HCT116 (cell line): ENCODE measurements around the gene ICA1L. TPM values are rescaled to one million over a fixed set of nuclear protein-coding genes. Genes with fewer than 3 reads are reported as not detected.
A peak's percentile ranks its signal among the peaks of the same experiment; 100 is the strongest.

Experiments used
- ATAC-seq: fragments of 200-7000 bp; cut with Tn5 transposase; 2 replicates; pipeline ENCODE4 v1.9.1; 2020; ENCODE audit warnings: mild to moderate bottlenecking, moderate library complexity
- BruUV-seq: library from RNA; stranded (reverse); fragments of 400-500 nt; replicated peaks from 2 replicates; lab custom pipeline; 2021; lab: Mats Ljungman, UMichigan
- CTCF ChIA-PET: fragments of 300-600 bp; sonication (Branson Sonifier 250); formaldehyde crosslinking; loops from one replicate; lab custom pipeline; 2021; ENCODE audit warnings: antibody characterized with exemption; lab: Charles Lee
- POLR2A ChIA-PET: fragments of 300-600, 350-600 bp; sonication (Branson Sonifier 250); formaldehyde crosslinking; loops from one replicate; lab custom pipeline; 2021; ENCODE audit warnings: antibody characterized with exemption; lab: Charles Lee
- RAD21 ChIA-PET, 2 experiments: fragments of 300-600 bp; sonication (Branson Sonifier 250); formaldehyde crosslinking; loops; one replicate each; lab custom pipeline; 2023; ENCODE audit warnings: low total read pairs in 2 of 2; ENCODE audit not compliant: uncharacterized antibody in 2 of 2, unreplicated experiment in 2 of 2, low non-redundant PET in 1 of 2; lab: Charles Lee
- DNase-seq: peaks from one replicate; pipeline ENCODE4 v3.0.0-alpha.2; 2010; ENCODE audit warnings: low read depth, low spot score
- H2AFZ ChIP-seq: fragments of 200-600 bp; shearing (Covaris generic), sonication (generic); 2 replicates; pipeline ENCODE4 v1.6.1; 2017; ENCODE audit warnings: low read depth, mixed run types, mixed read lengths, antibody characterized with exemption, low read length; ENCODE audit not compliant: poor library complexity, severe bottlenecking
- H3K27ac ChIP-seq: 2 replicates; pipeline ENCODE4 v1.5.1; 2012; ENCODE audit warnings: low read depth, low read length
- H3K27me3 ChIP-seq: fragments of 200-600 bp; sonication (generic); 2 replicates; pipeline ENCODE4 v1.6.1; 2016; ENCODE audit warnings: mixed run types, low read length, mixed read lengths; ENCODE audit not compliant: insufficient read depth
- H3K36me3 ChIP-seq, 2 experiments: fragments of 200-500 bp in 1 of 2; fragments of 200-600 bp in 1 of 2; sonication (Bioruptor generic) in 1 of 2; sonication (generic) in 1 of 2; 2 replicates each; pipeline versions ENCODE4 v1.5.1 to v1.6.1; 2014 to 2016; ENCODE audit warnings: low read length in 2 of 2, inconsistent platforms in 1 of 2, mixed read lengths in 1 of 2, mixed run types in 1 of 2; ENCODE audit not compliant: insufficient read depth in 2 of 2, control insufficient read depth in 1 of 2
- H3K4me1 ChIP-seq, 2 experiments: fragments of 200-600 bp in 1 of 2; sonication (generic) in 1 of 2; 2 replicates each; pipeline versions ENCODE4 v1.5.1 to v1.6.1; 2012 to 2017; ENCODE audit warnings: low read length in 2 of 2, inconsistent platforms in 1 of 2, mild to moderate bottlenecking in 1 of 2, mixed read lengths in 1 of 2, mixed run types in 1 of 2, moderate library complexity in 1 of 2; ENCODE audit not compliant: insufficient read depth in 2 of 2, control insufficient read depth in 1 of 2
- H3K4me2 ChIP-seq: fragments of 200-600 bp; sonication (generic); 2 replicates; pipeline ENCODE4 v1.6.1; 2017; ENCODE audit warnings: mixed run types, low read length, mixed read lengths
- H3K4me3 ChIP-seq, 2 experiments: fragments of 200-600 bp in 1 of 2; sonication (generic) in 1 of 2; replicated peaks in 1 of 2; 2 replicates each; pipeline ENCODE4 v1.5.1; 2011 to 2016; ENCODE audit warnings: low read length in 2 of 2, control low read depth in 1 of 2, low read depth in 1 of 2, mild to moderate bottlenecking in 1 of 2, mixed read lengths in 1 of 2, mixed run types in 1 of 2
- H3K79me2 ChIP-seq: fragments of 200-600 bp; sonication (generic); 2 replicates; pipeline ENCODE4 v1.6.1; 2017; ENCODE audit warnings: mild to moderate bottlenecking, mixed run types, low read length, moderate library complexity, mixed read lengths; ENCODE audit not compliant: insufficient read depth
- H3K9ac ChIP-seq: fragments of 200-600 bp; sonication (generic); 2 replicates; pipeline ENCODE4 v1.6.1; 2016; ENCODE audit warnings: low read length, mixed read lengths
- H3K9me2 ChIP-seq: fragments of 200-600 bp; sonication (generic), shearing (Covaris generic); 2 replicates; pipeline ENCODE4 v1.6.1; 2017; ENCODE audit warnings: mixed run types, mild to moderate bottlenecking, moderate library complexity; ENCODE audit not compliant: insufficient read depth
- H3K9me3 ChIP-seq, 2 experiments: fragments of 200-500 bp in 1 of 2; fragments of 200-600 bp in 1 of 2; sonication (Bioruptor generic) in 1 of 2; sonication (generic) in 1 of 2; 2 replicates each; pipeline ENCODE4 v1.6.1; 2014 to 2017; ENCODE audit warnings: low read length in 2 of 2, mixed read lengths in 2 of 2, inconsistent platforms in 1 of 2, low read depth in 1 of 2, mild to moderate bottlenecking in 1 of 2, mixed run types in 1 of 2, moderate library complexity in 1 of 2; ENCODE audit not compliant: control insufficient read depth in 1 of 2, insufficient read depth in 1 of 2
- H4K20me1 ChIP-seq: fragments of 200-600 bp; sonication (generic), shearing (Covaris generic); 2 replicates; pipeline ENCODE4 v1.6.1; 2017; ENCODE audit warnings: mixed run types, mild to moderate bottlenecking, moderate library complexity; ENCODE audit not compliant: insufficient read depth
- EZH2 ChIP-seq: fragments of 200-600 bp; sonication (generic); IDR thresholded peaks from 2 replicates; pipeline ENCODE4 v1.6.1; 2017; ENCODE audit warnings: antibody characterized with exemption, mixed run types
- EZH2phosphoT487 ChIP-seq: fragments of 200-600 bp; IDR thresholded peaks from 2 replicates; pipeline ENCODE4 v1.6.1; 2018; ENCODE audit warnings: antibody characterized with exemption, borderline replicate concordance
- FOSL1 ChIP-seq: IDR thresholded peaks from 2 replicates; pipeline ENCODE4 v1.6.1; 2012; ENCODE audit warnings: low read depth
- MAX ChIP-seq: IDR thresholded peaks from 2 replicates; pipeline ENCODE4 v1.6.1; 2012
- REST ChIP-seq: IDR thresholded peaks from 2 replicates; pipeline ENCODE4 v1.6.1; 2012; ENCODE audit warnings: low read depth
- YY1 ChIP-seq: IDR thresholded peaks from 2 replicates; pipeline ENCODE4 v1.6.1; 2011; ENCODE audit warnings: low read length, low read depth, moderate library complexity, mild to moderate bottlenecking; ENCODE audit not compliant: insufficient replicate concordance; ENCODE audit errors: extremely low read depth
- ZFX ChIP-seq: fragments of 450-650 bp; IDR thresholded peaks from 2 replicates; pipeline ENCODE4 v1.6.1; 2017
- ZNF274 ChIP-seq: fragments of 200-500 bp; sonication (Bioruptor generic); IDR thresholded peaks from 2 replicates; pipeline ENCODE4 v1.6.1; 2014; ENCODE audit warnings: mild to moderate bottlenecking, low read depth, low read length, inconsistent platforms
- intact Hi-C: fragments of 100-400 bp; cut with micrococcal nuclease; formaldehyde crosslinking; loops from 2 replicates; pipeline ENCODE4 v1.10.0; 2022
- total RNA-seq: library from RNA; stranded (reverse); gene quantifications from one replicate; pipeline ENCODE4 v1.2.1, GENCODE V29; 2021; ENCODE audit not compliant: unreplicated experiment

The ICA1L gene
- total RNA-seq, 1 experiment from 2014 or later, result 2.5 TPM

GRCh38 chr2:202780514-202781021 is 91.0 kb downstream of the ICA1L start (continued):
- TF ChIP-seq REST, result no peak
- TF ChIP-seq EZH2, result no peak
- no peak for TF ChIP-seq ZFX
- TF ChIP-seq MAX, result peak; percentile 50; the same call in 1 of the 2 replicates
- TF ChIP-seq FOSL1, result peak; percentile 97
- no peak for TF ChIP-seq YY1
- no peak for TF ChIP-seq ZNF274
- TF ChIP-seq EZH2phosphoT487, result no peak
- TF ChIP-seq, all 23 proteins: peak for 11

GRCh38 chr2:202778217-202778616 is 93.3 kb downstream of the ICA1L start:
- Histone ChIP-seq H3K27me3 (no peaks in the 10 kb centered on the region), H3K4me3 (no peak overlapping the region), H3K4me1 (peaks cover 2 to 16% of the 10 kb centered on the region in 2 experiments; a peak in 3 of 4 replicates), H4K20me1 (no peaks in the 10 kb centered on the region), H3K27ac (no peak overlapping the region), H3K4me2 (no peak overlapping the region), H2AFZ (no peak overlapping the region), H3K79me2 (no peaks in the 10 kb centered on the region), H3K9me3 (no peaks in the 10 kb centered on the region), H3K9me2 (no peaks in the 10 kb centered on the region), H3K36me3 (no peaks in the 10 kb centered on the region), H3K9ac (no peak overlapping the region)
- TF ChIP-seq ZNF274, result no peak
- CTCF ChIA-PET, result no interaction called here
- POLR2A ChIA-PET, result no interaction called here
- RAD21 ChIA-PET, result no interaction called here
- ATAC-seq (no peak), DNase-seq (no peak)
- no TSS peak for BruUV-seq
- intact Hi-C loops, result no loop called here
